ENCODE data around the gene TNFRSF19. TPM values are rescaled to one million over a fixed set of nuclear protein-coding genes. Genes with fewer than 3 reads are reported as not detected.

Gene TNFRSF19
- total and polyA plus RNA-seq, 2 of the 13 experiments (the other 11 are each of a cell fraction or from before 2014, with no cell fraction given): 75.3 to 77.7 TPM

- TF ChIP-seq ZNF879 (CRISPR knock-in tag; IDR thresholded peaks at IDR 0.05) (no peak), TFDP2 (CRISPR knock-in tag; IDR thresholded peaks at IDR 0.05) (no peak), ZSCAN25 (CRISPR knock-in tag; IDR thresholded peaks at IDR 0.05) (no peak), HNF1A (IDR thresholded peaks at IDR 0.05; ENCODE audit: low read depth) (no peak), HNF1A (CRISPR knock-in tag; IDR thresholded peaks at IDR 0.05; ENCODE audit: borderline replicate concordance) (no peak), CEBPB (IDR thresholded peaks at IDR 0.05; ENCODE audit: borderline replicate concordance, low read depth, low read length) (no peak), ZNF761 (CRISPR knock-in tag; conservative IDR thresholded peaks at IDR 0.05) (no peak), HNF4A (CRISPR knock-in tag; IDR thresholded peaks at IDR 0.05) (peak; percentile 82), ZKSCAN8 (CRISPR knock-in tag; IDR thresholded peaks at IDR 0.05; ENCODE audit: borderline replicate concordance) (no peak), ZSCAN20 (CRISPR knock-in tag; IDR thresholded peaks at IDR 0.05; ENCODE audit: borderline replicate concordance) (no peak), MED13 (CRISPR knock-in tag; IDR thresholded peaks at IDR 0.05) (no peak), SOX13 (IDR thresholded peaks at IDR 0.05) (no peak), SOX13 (CRISPR knock-in tag; conservative IDR thresholded peaks at IDR 0.05 in 1 of 2, IDR thresholded peaks at IDR 0.05 in 1 of 2) (peak in 1 of 2 experiments; percentile 84; a peak in 2 of 4 replicates), ZSCAN29 (CRISPR knock-in tag; conservative IDR thresholded peaks at IDR 0.05) (no peak), ELF1 (CRISPR knock-in tag; IDR thresholded peaks at IDR 0.05) (no peak), EP300 (IDR thresholded peaks at IDR 0.05; ENCODE audit: low read depth in 2 of 2, low read length in 2 of 2) (peak in 1 of 2 experiments; percentile 55; a peak in 1 of 4 replicates), EP300 (CRISPR knock-in tag; IDR thresholded peaks at IDR 0.05; ENCODE audit: borderline replicate concordance) (no peak), ZNF34 (CRISPR knock-in tag; IDR thresholded peaks at IDR 0.05; ENCODE audit: borderline replicate concordance) (no peak), FLYWCH1 (CRISPR knock-in tag; IDR thresholded peaks at IDR 0.05) (no peak), TOE1 (CRISPR knock-in tag; IDR thresholded peaks at IDR 0.05) (no peak), MZF1 (CRISPR knock-in tag; IDR thresholded peaks at IDR 0.05; ENCODE audit: borderline replicate concordance) (no peak), SAFB2 (CRISPR knock-in tag; IDR thresholded peaks at IDR 0.05; ENCODE audit: borderline replicate concordance, low read depth) (no peak), ZNF737 (CRISPR knock-in tag; IDR thresholded peaks at IDR 0.05; ENCODE audit: borderline replicate concordance) (no peak), RAD21 (CRISPR knock-in tag; IDR thresholded peaks at IDR 0.05) (no peak), ZNF530 (CRISPR knock-in tag; IDR thresholded peaks at IDR 0.05; ENCODE audit: low read depth) (no peak), ZNF136 (CRISPR knock-in tag; IDR thresholded peaks at IDR 0.05; ENCODE audit: low read depth) (no peak), ZNF616 (CRISPR knock-in tag; IDR thresholded peaks at IDR 0.05; ENCODE audit: low read depth) (no peak), PAX8 (CRISPR knock-in tag; IDR thresholded peaks at IDR 0.05; ENCODE audit: borderline replicate concordance) (no peak)
Observed at GRCh38 chr13:23567906-23568460, 2.2 kb upstream of the TNFRSF19 start (continued).
